GM19452 (cell line): ENCODE results near the gene NUDT15.

Experiments used
- ATAC-seq: cut with Tn5 transposase; IDR thresholded peaks from one replicate; pipeline ENCODE4 v1.9.1; 2021; ENCODE audit not compliant: unreplicated experiment

The NUDT15 gene

DNA sequence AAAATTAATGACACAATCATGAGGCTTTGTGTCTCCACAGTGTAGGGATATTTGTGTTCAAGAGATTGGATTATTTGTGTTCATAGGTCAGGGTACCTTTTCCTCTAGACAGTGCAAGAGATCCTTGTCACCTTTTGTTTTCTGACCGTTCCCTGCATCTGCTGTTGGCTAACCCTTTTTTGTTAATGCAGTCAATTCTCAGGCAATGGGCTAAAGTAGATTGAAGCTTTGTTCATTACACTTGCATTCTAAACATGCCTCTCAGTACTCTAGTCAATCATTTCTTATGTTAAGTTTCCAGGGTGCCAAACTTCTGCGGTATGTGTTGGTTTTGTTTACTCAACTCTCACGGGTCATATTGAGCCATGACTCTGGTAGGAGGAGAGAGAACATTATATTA is 59.1 kb downstream of the NUDT15 start:
- no peak for ATAC-seq
